ENCODE results near the gene KLHL6.

Gene KLHL6

GRCh38 chr3:183438735-183439134 lies 116.8 kb downstream of the KLHL6 start:
- DNase-seq (ENCODE audit: low spot score in 2 of 2) (no peak), ATAC-seq (replicated peaks; ENCODE audit: extremely low read depth, poor library complexity, severe bottlenecking) (no peak)
- Mint-ChIP-seq H3K27me3 (no peaks in the 10 kb centered on the region), H3K4me3 (no peak overlapping the region), H3K36me3 (ENCODE audit: insufficient read depth) (no peaks in the 10 kb centered on the region), H3K4me1 (no peaks in the 10 kb centered on the region), H3K9me3 (peaks cover 8% of the 10 kb centered on the region), H3K27ac (ENCODE audit: low read depth) (no peak overlapping the region)

GRCh38 chr3:183437666-183438564 lies 117.6 kb downstream of the KLHL6 start:
- Mint-ChIP-seq H3K4me3 (no peak overlapping the region), H3K27me3 (no peaks in the 10 kb centered on the region), H3K9me3 (no peaks in the 10 kb centered on the region), H3K4me1 (no peaks in the 10 kb centered on the region), H3K27ac (ENCODE audit: low read depth) (no peak overlapping the region), H3K36me3 (ENCODE audit: insufficient read depth) (no peaks in the 10 kb centered on the region)
- ATAC-seq (replicated peaks; ENCODE audit: extremely low read depth, poor library complexity, severe bottlenecking) = no peak
- DNase-seq (ENCODE audit: low spot score in 2 of 2) = no peak
